Measurements from ENCODE around the gene ADGRB3.

ADGRB3 gene

GRCh38 chr6:69370763-69371162 lies 735.7 kb downstream of the ADGRB3 start:
- no peak for TF ChIP-seq CTCF (IDR thresholded peaks at IDR 0.05; ENCODE audit: low read length)
- no peak for TF ChIP-seq EZH2 (optimal IDR thresholded peaks at IDR 0.05; ENCODE audit: low read depth, low read length)
- TF ChIP-seq EZH2phosphoT487 (IDR thresholded peaks at IDR 0.05; ENCODE audit: low read length) = no peak
- H3K9ac ChIP-seq (ENCODE audit: low read length) = no peak overlapping the region
- no peaks in the 10 kb centered on the region for H3K9me2 ChIP-seq (replicated peaks; ENCODE audit: insufficient read depth, low read length)
- H3K9me3 ChIP-seq (replicated peaks; ENCODE audit: insufficient read depth, low read length) = no peaks in the 10 kb centered on the region
- H3K4me2 ChIP-seq (ENCODE audit: low read depth, low read length) = no peak overlapping the region
- H3K79me2 ChIP-seq (ENCODE audit: low read length) = no peaks in the 10 kb centered on the region
- DNase-seq = no peak
- no peak overlapping the region for H2AFZ ChIP-seq (ENCODE audit: low read length)
- H3K27ac ChIP-seq (ENCODE audit: low read length) = no peak overlapping the region
- no peaks in the 10 kb centered on the region for H3F3A ChIP-seq (ENCODE audit: insufficient read depth, low read length)
- no peaks in the 10 kb centered on the region for H4K20me1 ChIP-seq (ENCODE audit: insufficient read depth, low read length)
- H3K27me3 ChIP-seq (replicated peaks; ENCODE audit: insufficient read depth, low read length) = no peaks in the 10 kb centered on the region
- H3K4me3 ChIP-seq (ENCODE audit: low read length) = no peak overlapping the region
- no peaks in the 10 kb centered on the region for H3K4me1 ChIP-seq (ENCODE audit: low read length)
- no peaks in the 10 kb centered on the region for H3K36me3 ChIP-seq (replicated peaks; ENCODE audit: insufficient read depth, low read length)

GRCh38 chr6:69378326-69378725 lies 743.2 kb downstream of the ADGRB3 start:
- Histone ChIP-seq H3K4me2 (ENCODE audit: low read depth, low read length) (no peak overlapping the region), H4K20me1 (ENCODE audit: insufficient read depth, low read length) (no peaks in the 10 kb centered on the region), H2AFZ (ENCODE audit: low read length) (no peak overlapping the region), H3K9ac (ENCODE audit: low read length) (no peak overlapping the region), H3K27ac (ENCODE audit: low read length) (no peak overlapping the region), H3K79me2 (ENCODE audit: low read length) (no peaks in the 10 kb centered on the region), H3K4me3 (ENCODE audit: low read length) (no peak overlapping the region), H3K36me3 (replicated peaks; ENCODE audit: insufficient read depth, low read length) (no peaks in the 10 kb centered on the region), H3K9me2 (replicated peaks; ENCODE audit: insufficient read depth, low read length) (no peaks in the 10 kb centered on the region), H3K4me1 (ENCODE audit: low read length) (no peaks in the 10 kb centered on the region), H3F3A (ENCODE audit: insufficient read depth, low read length) (no peaks in the 10 kb centered on the region), H3K27me3 (replicated peaks; ENCODE audit: insufficient read depth, low read length) (no peaks in the 10 kb centered on the region), H3K9me3 (replicated peaks; ENCODE audit: insufficient read depth, low read length) (no peaks in the 10 kb centered on the region)
- no peak for TF ChIP-seq EZH2 (optimal IDR thresholded peaks at IDR 0.05; ENCODE audit: low read depth, low read length)
- no peak for TF ChIP-seq CTCF (IDR thresholded peaks at IDR 0.05; ENCODE audit: low read length)
- no peak for DNase-seq

GRCh38 chr6:69379518-69379917 lies 744.4 kb downstream of the ADGRB3 start:
- Histone ChIP-seq H3K79me2 (ENCODE audit: low read length) (no peaks in the 10 kb centered on the region), H3K27me3 (replicated peaks; ENCODE audit: insufficient read depth, low read length) (no peaks in the 10 kb centered on the region), H3K36me3 (replicated peaks; ENCODE audit: insufficient read depth, low read length) (no peaks in the 10 kb centered on the region), H2AFZ (ENCODE audit: low read length) (no peak overlapping the region), H4K20me1 (ENCODE audit: insufficient read depth, low read length) (no peaks in the 10 kb centered on the region), H3K4me2 (ENCODE audit: low read depth, low read length) (no peak overlapping the region), H3K4me3 (ENCODE audit: low read length) (no peak overlapping the region), H3F3A (ENCODE audit: insufficient read depth, low read length) (no peaks in the 10 kb centered on the region), H3K4me1 (ENCODE audit: low read length) (no peaks in the 10 kb centered on the region), H3K9me2 (replicated peaks; ENCODE audit: insufficient read depth, low read length) (no peaks in the 10 kb centered on the region), H3K9ac (ENCODE audit: low read length) (no peak overlapping the region), H3K9me3 (replicated peaks; ENCODE audit: insufficient read depth, low read length) (no peaks in the 10 kb centered on the region), H3K27ac (ENCODE audit: low read length) (no peak overlapping the region)
- DNase-seq = no peak
- no peak for TF ChIP-seq EZH2 (optimal IDR thresholded peaks at IDR 0.05; ENCODE audit: low read depth, low read length)
- TF ChIP-seq CTCF (IDR thresholded peaks at IDR 0.05; ENCODE audit: low read length) = no peak
- TF ChIP-seq EZH2phosphoT487 (IDR thresholded peaks at IDR 0.05; ENCODE audit: low read length) = no peak
